Endothelial cell (in vitro differentiated cells): Measurements from ENCODE around the gene OSCP1. TPM values are rescaled to one million over a fixed set of nuclear protein-coding genes. Genes with fewer than 3 reads are reported as not detected.
"Not testable (repeated sequence)": the region's sequence is repeated elsewhere in the genome, so short reads cannot be mapped to it uniquely, and the experiment has no call there.

Experiments used
- DNase-seq: peaks from one replicate; pipeline ENCODE4 v3.0.0; 2021; ENCODE audit warnings: low spot score
- H3K27ac Mint-ChIP-seq: one replicate; pipeline ENCODE4 v1.8.0; 2021; ENCODE audit warnings: mixed read lengths, inconsistent platforms; ENCODE audit not compliant: unreplicated experiment
- H3K27me3 Mint-ChIP-seq: one replicate; pipeline ENCODE4 v1.8.0; 2021; ENCODE audit warnings: mild to moderate bottlenecking, moderate library complexity, mixed read lengths, inconsistent platforms; ENCODE audit not compliant: unreplicated experiment
- H3K36me3 Mint-ChIP-seq: one replicate; pipeline ENCODE4 v1.8.0; 2021; ENCODE audit warnings: mild to moderate bottlenecking, low read depth, mixed read lengths, inconsistent platforms; ENCODE audit not compliant: unreplicated experiment
- H3K4me1 Mint-ChIP-seq: one replicate; pipeline ENCODE4 v1.8.0; 2021; ENCODE audit warnings: mild to moderate bottlenecking, mixed read lengths, inconsistent platforms; ENCODE audit not compliant: unreplicated experiment
- H3K4me3 Mint-ChIP-seq: one replicate; pipeline ENCODE4 v1.8.0; 2021; ENCODE audit warnings: mild to moderate bottlenecking, mixed read lengths, inconsistent platforms; ENCODE audit not compliant: unreplicated experiment
- H3K9me3 Mint-ChIP-seq: one replicate; pipeline ENCODE4 v1.8.0; 2021; ENCODE audit warnings: mixed read lengths, inconsistent platforms; ENCODE audit not compliant: unreplicated experiment
- CTCF ChIP-seq: fragments of 200-600 bp; sonication (generic); IDR thresholded peaks from one replicate; pipeline ENCODE4 v1.5.0; 2021; ENCODE audit warnings: antibody characterized with exemption; ENCODE audit not compliant: unreplicated experiment
- total RNA-seq: library from RNA; stranded (reverse); fragmentation: NEBNext Ultra II Directional; extraction: Animal tissue kit (Norgen Biotek cat#: 25700); gene quantifications from one replicate; pipeline ENCODE4 v1.2.1, GENCODE V29; 2021; ENCODE audit not compliant: unreplicated experiment

OSCP1 gene
- total RNA-seq, 1 donor from 2014 or later, result 5.1 TPM

GRCh38 chr1:36479505-36480051 is 29.3 kb upstream of the OSCP1 start:
- peaks cover 10% of the 10 kb centered on the region for H3K27me3 Mint-ChIP-seq
- H3K4me3 Mint-ChIP-seq, result no peak overlapping the region
- no peak for TF ChIP-seq CTCF
- H3K27ac Mint-ChIP-seq, result no peak overlapping the region
- no peak for DNase-seq
- no peaks in the 10 kb centered on the region for H3K9me3 Mint-ChIP-seq
- H3K36me3 Mint-ChIP-seq, result no peaks in the 10 kb centered on the region
- H3K4me1 Mint-ChIP-seq, result peaks cover 7% of the 10 kb centered on the region

GRCh38 chr1:36477615-36478014 is 27.4 kb upstream of the OSCP1 start:
- not testable (repeated sequence) for H3K4me1 Mint-ChIP-seq, H3K4me3 Mint-ChIP-seq, DNase-seq, H3K27ac Mint-ChIP-seq, H3K36me3 Mint-ChIP-seq, H3K9me3 Mint-ChIP-seq
- H3K27me3 Mint-ChIP-seq, result peaks cover 11% of the 10 kb centered on the region

GRCh38 chr1:36476945-36477344 is 26.7 kb upstream of the OSCP1 start:
- TF ChIP-seq CTCF, result no peak
- peaks cover 11% of the 10 kb centered on the region for H3K27me3 Mint-ChIP-seq
- H3K27ac Mint-ChIP-seq, result no peak overlapping the region
- no peak for DNase-seq
- peaks cover 3% of the 10 kb centered on the region for H3K4me1 Mint-ChIP-seq
- H3K9me3 Mint-ChIP-seq, result no peaks in the 10 kb centered on the region
- H3K36me3 Mint-ChIP-seq, result no peaks in the 10 kb centered on the region
- no peak overlapping the region for H3K4me3 Mint-ChIP-seq

GRCh38 chr1:36475910-36476604 is 25.8 kb upstream of the OSCP1 start:
- no peak for DNase-seq
- Mint-ChIP-seq H3K36me3 (no peaks in the 10 kb centered on the region), H3K4me3 (no peak overlapping the region), H3K27me3 (peaks cover 7% of the 10 kb centered on the region), H3K4me1 (no peaks in the 10 kb centered on the region), H3K9me3 (no peaks in the 10 kb centered on the region), H3K27ac (no peak overlapping the region)
- no peak for TF ChIP-seq CTCF

GRCh38 chr1:36475341-36475740 is 25.1 kb upstream of the OSCP1 start:
- Mint-ChIP-seq H3K4me1 (no peaks in the 10 kb centered on the region), H3K27me3 (peaks cover 7% of the 10 kb centered on the region), H3K36me3 (no peaks in the 10 kb centered on the region), H3K9me3 (no peaks in the 10 kb centered on the region), H3K27ac (no peak overlapping the region), H3K4me3 (no peak overlapping the region)
- no peak for TF ChIP-seq CTCF
- no peak for DNase-seq
